ENCODE data around the gene SPRR3.

SPRR3 gene, protein sequence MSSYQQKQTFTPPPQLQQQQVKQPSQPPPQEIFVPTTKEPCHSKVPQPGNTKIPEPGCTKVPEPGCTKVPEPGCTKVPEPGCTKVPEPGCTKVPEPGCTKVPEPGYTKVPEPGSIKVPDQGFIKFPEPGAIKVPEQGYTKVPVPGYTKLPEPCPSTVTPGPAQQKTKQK

DNA sequence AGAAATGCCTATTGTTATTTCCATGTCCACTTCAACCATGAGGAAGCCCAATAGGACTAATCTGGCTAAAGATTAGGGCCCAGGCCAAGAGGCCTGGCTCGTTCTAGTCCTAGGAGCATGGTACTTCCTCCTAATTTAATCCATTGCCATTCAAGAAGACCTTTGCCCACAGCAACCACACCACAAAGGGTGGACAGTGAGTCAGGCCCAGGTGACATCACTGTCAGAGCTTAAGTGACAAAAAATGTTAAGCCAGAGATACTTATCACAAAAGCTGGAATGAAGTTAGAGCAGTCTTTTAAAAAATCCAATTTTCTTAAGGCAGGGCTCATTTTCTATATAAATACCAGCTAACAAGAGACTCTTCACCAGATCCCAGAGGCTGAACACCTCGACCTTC lies at the start of gene SPRR3:
TSS of gene SPRR3 (plus strand) at position 368 of the 400 bp plus-strand sequence. CDS start 1,272 bp downstream, outside the sequence.
- DNase-seq (ENCODE audit: low read depth): no peak

- no peak for DNase-seq (ENCODE audit: low read depth)
These were observed 47.8 kb upstream of the SPRR3 start for GRCh38 chr1:152953761-152954160.

- no peak for DNase-seq (ENCODE audit: low read depth)
These were observed 47.1 kb upstream of the SPRR3 start for GRCh38 chr1:152954436-152954835.

GRCh38 chr1:152957561-152957960 lies 44.0 kb upstream of the SPRR3 start:
- no peak for DNase-seq (ENCODE audit: low read depth)

GRCh38 chr1:152959273-152959672 lies 42.3 kb upstream of the SPRR3 start:
- DNase-seq (ENCODE audit: low read depth): no peak

DNA sequence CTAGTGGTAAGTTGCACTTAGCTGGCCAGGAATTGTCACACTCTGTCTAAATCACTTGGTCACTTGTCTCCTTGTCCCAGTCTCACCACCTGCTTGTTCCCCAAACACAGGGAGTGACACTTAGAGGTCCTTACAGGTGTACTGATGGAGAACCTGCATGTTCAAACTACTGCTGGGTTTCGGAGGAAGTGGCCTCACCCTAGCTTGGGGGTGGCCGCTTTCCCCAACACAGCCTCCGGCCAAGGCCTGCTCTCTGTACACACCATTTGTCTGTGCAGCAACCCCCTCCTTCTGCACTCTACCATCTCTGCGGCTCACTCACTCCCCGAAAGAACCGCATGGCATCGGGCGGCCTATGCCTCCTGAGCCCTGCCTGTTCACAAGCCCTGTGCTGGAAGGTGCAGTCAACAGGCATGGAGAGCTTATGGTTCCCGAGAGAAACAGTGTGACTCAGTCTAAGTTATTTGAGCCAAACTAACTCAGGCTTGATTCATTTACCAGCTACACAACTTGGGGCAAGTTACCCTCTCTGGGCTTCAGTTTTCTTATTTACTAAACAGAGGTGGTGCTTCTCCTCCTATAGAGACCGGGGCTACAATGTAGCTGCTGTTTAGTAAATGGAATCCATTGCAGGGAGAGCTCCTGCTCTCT lies 41.6 kb upstream of the SPRR3 start:
- DNase-seq (ENCODE audit: low read depth): no peak

- DNase-seq (ENCODE audit: low read depth): no peak
These were observed 41.0 kb upstream of the SPRR3 start for GRCh38 chr1:152960452-152961044.

DNA sequence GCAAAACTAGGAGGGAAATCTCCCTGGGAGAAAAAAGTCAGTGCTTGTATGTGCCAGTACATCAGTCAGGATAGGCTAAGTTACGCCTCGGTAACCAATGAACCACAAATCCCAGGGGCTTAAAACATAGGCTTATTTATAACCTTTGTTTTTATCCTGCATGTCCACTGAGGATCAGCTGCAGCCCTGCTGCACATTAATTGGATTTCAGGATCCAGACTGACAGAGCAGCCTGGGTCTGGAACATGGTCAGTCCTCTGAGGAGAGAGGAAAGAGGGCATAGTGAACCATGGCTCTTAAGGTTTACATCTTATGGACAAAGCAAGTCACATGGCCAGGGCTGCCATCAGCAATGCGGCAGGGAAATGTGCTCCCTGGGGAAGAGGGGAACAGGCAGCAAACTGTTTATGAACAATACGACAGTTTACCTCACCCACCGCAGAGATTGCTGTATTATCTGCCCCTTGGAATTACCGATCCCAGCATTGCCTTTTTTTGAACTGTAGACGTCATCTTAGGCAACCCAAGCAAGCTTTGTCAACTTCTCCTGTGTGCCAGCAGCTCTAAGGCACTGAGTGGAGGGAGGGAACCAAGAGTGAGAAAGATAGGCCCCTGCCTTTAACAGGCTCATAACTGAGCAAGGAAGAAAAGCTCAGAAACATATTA lies 40.2 kb upstream of the SPRR3 start:
- DNase-seq (ENCODE audit: low read depth): no peak

DNA sequence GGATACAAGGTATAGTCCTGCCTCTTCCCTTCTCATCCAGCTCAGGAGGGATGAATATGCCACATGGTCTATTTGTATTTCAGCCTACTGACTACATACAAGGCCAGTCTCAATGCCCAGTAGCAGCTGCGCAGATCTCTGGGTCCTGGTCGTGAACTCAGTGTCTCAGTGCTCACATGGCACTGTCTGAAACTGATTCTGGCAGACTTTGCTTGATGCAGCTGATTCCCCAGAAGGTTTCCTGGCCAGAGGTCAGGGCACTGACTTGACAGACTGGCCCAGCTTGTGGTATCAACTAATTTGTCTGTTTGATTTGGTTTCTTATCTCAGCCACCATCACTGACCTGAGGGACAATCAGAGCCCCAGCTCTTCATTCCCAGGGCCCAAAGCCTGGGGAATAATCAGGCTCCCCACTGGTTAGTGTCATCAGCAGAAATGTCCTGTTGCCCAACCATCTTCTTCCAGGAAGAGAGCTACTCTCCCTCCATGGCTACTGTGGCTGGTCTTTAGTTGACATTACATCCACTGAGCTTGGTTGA lies 38.6 kb upstream of the SPRR3 start:
- DNase-seq (ENCODE audit: low read depth): no peak

- no peak for DNase-seq (ENCODE audit: low read depth)
These were observed 37.0 kb upstream of the SPRR3 start for GRCh38 chr1:152964536-152964935.

GRCh38 chr1:152965853-152966252 lies 35.7 kb upstream of the SPRR3 start:
- DNase-seq (ENCODE audit: low read depth): no peak

DNA sequence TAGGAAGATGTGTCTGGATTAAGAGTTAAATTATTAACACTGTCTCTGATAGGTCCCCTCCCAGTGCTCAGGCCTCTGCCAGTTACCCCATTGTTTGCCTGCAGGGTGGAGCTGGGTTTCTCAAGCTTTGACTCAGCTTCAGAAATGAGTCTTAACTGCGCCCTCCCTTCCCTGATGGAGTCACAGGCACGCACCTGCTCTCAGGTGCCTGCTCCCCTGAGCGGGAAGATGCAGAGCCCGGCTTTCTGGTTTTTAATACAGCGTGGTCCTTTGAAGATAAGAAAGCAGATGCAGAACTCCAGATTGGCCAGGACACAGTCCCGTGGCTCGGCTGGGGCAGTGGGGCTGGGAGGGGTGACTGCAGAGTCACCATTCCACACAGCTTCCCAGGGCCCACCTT lies 34.3 kb upstream of the SPRR3 start:
- DNase-seq (ENCODE audit: low read depth): no peak

GRCh38 chr1:152968248-152968647 lies 33.3 kb upstream of the SPRR3 start:
- no peak for DNase-seq (ENCODE audit: low read depth)

DNA sequence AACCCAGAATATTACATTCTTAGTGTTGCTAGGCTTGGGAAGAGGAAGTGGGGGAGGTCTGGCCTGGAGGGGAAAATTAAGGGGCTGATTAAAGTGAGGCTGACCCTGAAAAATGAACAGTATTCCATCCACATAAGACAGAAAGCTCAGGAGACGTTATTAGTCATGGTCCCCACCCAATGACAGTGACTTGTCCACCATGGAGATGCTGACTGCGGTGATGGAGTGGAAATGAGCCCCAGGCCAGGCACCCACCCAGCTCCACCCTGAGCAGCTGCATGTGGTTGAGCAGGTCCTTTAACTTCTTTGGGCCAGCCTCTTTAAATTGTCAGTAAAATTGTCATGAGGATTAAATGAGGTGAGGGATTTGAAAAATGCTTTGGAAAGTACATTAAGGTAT lies 32.5 kb upstream of the SPRR3 start:
- no peak for DNase-seq (ENCODE audit: low read depth)

DNA sequence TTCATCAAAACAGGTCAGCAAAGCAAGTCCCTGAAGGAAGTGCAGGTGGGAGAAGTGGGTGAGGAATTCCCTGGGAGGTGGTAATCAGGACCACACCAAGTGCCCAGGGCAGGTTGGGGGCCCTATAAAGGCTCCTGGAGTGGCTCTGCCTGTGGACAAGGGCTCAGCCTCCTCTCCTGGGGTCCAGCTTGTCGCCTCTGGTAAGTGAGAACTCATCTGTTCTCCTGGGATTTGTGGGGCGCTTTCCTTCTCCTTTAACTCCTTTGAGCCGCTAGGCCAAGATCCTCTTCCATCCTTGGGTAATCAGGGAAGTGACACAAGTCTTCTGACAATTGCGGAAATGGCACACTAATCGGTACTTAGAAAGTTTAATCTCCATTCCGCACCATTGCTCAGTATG lies 31.1 kb upstream of the SPRR3 start, which contains the start of gene SPRR4:
TSS of gene SPRR4 (plus strand) at position 154 of the 400 bp plus-strand sequence. CDS start 1,243 bp downstream, outside the sequence.
- DNase-seq (ENCODE audit: low read depth): no peak

DNA sequence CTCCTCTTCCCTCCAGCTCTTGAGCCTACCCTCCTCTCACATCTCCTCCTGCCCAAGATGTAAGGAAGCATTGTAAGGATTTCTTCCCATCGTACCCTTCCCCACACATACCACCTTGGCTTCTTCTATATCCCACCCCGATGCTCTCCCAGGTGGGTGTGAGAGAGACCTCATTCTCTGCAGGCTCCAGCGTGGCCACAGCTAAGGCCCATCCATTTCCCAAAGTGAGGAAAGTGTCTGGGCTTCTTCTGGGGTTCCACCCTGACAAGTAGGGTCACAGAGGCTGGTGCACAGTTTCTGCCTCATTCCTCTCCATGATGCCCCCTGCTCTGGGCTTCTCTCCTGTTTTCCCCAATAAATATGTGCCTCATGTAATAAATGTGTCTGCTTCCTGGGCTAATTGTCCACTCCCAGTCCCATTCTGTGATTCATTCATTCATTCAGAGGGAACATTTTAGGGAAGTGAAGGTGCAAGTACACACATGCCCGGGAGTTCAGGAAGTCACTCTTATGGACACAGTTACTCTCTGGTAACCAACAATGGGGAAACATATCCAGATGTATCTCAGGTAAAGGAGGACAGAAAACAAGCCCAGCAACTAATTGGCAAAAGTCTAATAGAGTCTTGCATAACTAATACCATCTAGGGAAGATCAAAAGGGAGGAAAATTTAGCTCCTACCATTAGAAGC lies 29.2 kb upstream of the SPRR3 start:
- DNase-seq (ENCODE audit: low read depth): no peak

DNA sequence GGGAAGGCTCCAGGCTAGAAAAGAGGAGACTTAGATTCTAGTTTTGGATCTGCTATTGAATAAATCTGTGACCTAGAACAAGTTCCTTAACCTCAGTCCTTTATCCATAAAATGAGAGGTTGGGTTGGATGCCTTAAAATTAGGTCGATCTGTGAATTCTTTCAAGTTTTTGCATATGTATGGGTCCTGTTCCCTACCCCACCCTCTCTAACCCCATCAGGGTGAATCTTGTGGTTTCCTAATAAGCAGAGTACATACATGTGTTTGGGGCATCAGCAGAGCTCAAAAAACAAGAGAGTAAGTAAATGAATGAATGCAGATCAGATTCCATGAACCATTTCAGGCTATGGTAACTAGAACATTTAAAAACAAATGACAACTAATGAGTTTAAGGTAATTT lies 24.9 kb upstream of the SPRR3 start:
- no peak for DNase-seq (ENCODE audit: low read depth)

DNA sequence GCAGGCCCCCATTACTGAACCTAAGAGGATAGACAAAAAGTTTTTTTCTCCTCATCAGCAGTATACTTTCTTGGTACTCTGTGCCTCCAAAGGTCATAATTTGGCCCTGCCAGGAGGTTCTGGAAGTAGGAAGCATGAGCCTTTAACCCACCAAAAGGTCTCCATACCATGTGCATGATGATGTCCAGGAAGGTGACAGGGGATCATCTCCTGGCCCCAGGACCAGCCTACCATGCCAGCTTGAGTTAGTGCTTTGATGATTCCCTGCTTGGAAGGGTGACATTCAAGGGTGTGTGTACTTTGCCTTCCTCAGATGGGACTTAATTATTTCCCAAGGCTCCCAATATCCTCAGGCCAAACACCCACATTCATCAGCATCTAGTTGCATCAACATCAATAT lies 23.9 kb upstream of the SPRR3 start:
- DNase-seq (ENCODE audit: low read depth): no peak

GRCh38 chr1:152980676-152981075 lies 20.9 kb upstream of the SPRR3 start:
- no peak for DNase-seq (ENCODE audit: low read depth)

- no peak for DNase-seq (ENCODE audit: low read depth)
These were observed 20.2 kb upstream of the SPRR3 start for GRCh38 chr1:152981146-152981871.

DNA sequence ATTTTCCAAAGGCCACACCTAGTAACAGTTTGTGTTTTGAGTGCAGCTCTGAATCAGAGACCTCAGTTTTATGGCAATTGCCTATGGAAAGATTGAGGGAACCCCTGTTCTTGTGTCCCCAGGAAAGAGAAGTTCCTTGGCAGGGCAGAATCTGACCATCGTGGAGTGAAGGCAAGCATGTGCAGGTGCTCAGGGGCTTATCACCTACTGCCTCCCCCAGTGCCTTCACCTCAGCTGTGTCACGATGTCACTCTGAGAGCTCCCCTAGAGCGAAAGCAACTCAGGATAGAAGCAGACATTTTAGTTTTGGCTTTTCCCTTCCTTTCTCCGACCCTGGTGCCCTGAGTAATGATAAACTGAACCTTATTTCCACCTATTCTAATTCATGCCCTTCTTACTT lies 19.5 kb upstream of the SPRR3 start:
- no peak for DNase-seq (ENCODE audit: low read depth)

- DNase-seq (ENCODE audit: low read depth): no peak
These were observed 18.3 kb upstream of the SPRR3 start for GRCh38 chr1:152983234-152983633.
